Upper lobe of left lung (tissue), 4 donors: ENCODE data around the gene DNAH10.

Experiments
- EP300 ChIP-seq, 4 donors: sonication (generic); formaldehyde crosslinking; IDR thresholded peaks; one replicate each; pipeline ENCODE4 v1.5.1; 2017; ENCODE audit warnings: antibody characterized with exemption in 4 of 4, control low read depth in 2 of 4
- POLR2A ChIP-seq, 4 donors: fragments of 450-650 bp; IDR thresholded peaks; one replicate each; pipeline ENCODE4 v1.5.1; 2016 to 2017; ENCODE audit warnings: antibody characterized with exemption in 4 of 4, mild to moderate bottlenecking in 2 of 4
- POLR2AphosphoS5 ChIP-seq, 2 donors: sonication (generic); formaldehyde crosslinking; IDR thresholded peaks; one replicate each; pipeline ENCODE4 v1.5.1; 2017; ENCODE audit warnings: antibody characterized with exemption in 2 of 2
- TF ChIP-seq, protein P1 (sequence below), 6 experiments: fragments of 450-650 bp in 4 of 6; fragments of 200-600 bp in 2 of 6; sonication (generic) in 2 of 6; IDR thresholded peaks; one replicate each; pipeline ENCODE4 v1.5.1; 2016 to 2019; ENCODE audit warnings: antibody characterized with exemption in 6 of 6

DNA sequence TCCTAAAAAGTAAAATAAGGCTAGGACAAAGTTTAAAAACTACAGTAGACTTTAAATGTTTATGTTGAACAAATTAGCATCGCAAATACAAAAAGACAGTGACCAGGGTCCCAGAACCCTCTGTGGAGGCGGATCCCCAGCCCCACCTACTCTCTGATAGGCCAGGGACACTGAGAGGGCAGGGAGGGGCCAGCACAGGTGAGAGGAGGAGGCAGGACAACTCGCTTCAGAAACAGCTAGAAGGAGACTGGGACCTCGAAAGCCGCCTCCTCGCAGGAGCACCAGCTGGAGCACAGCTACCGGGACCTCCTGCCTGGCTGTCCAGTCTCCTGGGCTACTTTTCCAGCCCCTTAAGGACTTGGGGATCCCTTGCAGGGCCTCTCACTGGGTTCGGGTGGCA lies 992 bp downstream of the DNAH10 start:
- TF ChIP-seq, protein P1, sequence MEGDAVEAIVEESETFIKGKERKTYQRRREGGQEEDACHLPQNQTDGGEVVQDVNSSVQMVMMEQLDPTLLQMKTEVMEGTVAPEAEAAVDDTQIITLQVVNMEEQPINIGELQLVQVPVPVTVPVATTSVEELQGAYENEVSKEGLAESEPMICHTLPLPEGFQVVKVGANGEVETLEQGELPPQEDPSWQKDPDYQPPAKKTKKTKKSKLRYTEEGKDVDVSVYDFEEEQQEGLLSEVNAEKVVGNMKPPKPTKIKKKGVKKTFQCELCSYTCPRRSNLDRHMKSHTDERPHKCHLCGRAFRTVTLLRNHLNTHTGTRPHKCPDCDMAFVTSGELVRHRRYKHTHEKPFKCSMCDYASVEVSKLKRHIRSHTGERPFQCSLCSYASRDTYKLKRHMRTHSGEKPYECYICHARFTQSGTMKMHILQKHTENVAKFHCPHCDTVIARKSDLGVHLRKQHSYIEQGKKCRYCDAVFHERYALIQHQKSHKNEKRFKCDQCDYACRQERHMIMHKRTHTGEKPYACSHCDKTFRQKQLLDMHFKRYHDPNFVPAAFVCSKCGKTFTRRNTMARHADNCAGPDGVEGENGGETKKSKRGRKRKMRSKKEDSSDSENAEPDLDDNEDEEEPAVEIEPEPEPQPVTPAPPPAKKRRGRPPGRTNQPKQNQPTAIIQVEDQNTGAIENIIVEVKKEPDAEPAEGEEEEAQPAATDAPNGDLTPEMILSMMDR (IDR thresholded peaks at IDR 0.05) = no peak
- TF ChIP-seq POLR2A (IDR thresholded peaks at IDR 0.05) = no peak
- TF ChIP-seq EP300 (IDR thresholded peaks at IDR 0.05) = no peak
- TF ChIP-seq POLR2AphosphoS5 (IDR thresholded peaks at IDR 0.05) = no peak
